Fibroblast of the aortic adventitia (primary cell): ENCODE measurements around the gene LRRC49. TPM values are rescaled to one million over a fixed set of nuclear protein-coding genes. Genes with fewer than 3 reads are reported as not detected.

Experiments
- DNase-seq: peaks from one replicate; pipeline ENCODE4 v3.0.0-alpha.2; 2010; ENCODE audit warnings: low read depth
- H3K4me3 ChIP-seq: 2 replicates; pipeline ENCODE4 v1.5.1; 2011; ENCODE audit warnings: low read depth, mild to moderate bottlenecking, control low read depth, low read length, moderate library complexity
- total RNA-seq: library from RNA; depleted of rRNA; stranded (reverse); fragments of >200 nt; gene quantifications from 2 replicates; pipeline ENCODE4 v1.2.3, GENCODE V29; 2012; ENCODE audit warnings: low replicate concordance
- TF ChIP-seq, protein P1 (sequence below): IDR thresholded peaks from 2 replicates; pipeline ENCODE4 v1.5.1; 2011; ENCODE audit warnings: mild to moderate bottlenecking, low read length, control low read depth, inconsistent platforms; ENCODE audit not compliant: insufficient read depth

Gene LRRC49
- total RNA-seq, 1 donor: 25.2 TPM

DNA sequence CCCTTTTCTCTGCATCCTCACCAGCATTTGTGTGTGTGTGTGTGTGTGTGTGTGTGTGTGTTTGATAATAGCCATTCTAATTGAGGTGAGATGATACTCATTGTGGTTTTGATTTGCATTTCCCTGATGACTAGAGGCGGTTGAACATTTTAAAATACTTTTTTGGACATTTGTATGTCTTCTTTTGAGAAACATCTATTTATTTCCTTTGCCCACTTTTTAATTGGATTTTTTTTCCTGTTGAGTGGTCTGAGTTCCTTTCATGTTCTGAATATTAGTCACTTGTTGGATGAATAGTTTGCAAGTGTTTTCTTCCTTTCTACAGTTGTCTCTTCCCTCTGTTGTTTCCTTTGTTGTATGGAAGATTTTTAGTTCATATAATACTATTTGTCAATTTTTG is 168.4 kb downstream of the LRRC49 start:
- DNase-seq: peak; percentile 28
- TF ChIP-seq, protein P1, sequence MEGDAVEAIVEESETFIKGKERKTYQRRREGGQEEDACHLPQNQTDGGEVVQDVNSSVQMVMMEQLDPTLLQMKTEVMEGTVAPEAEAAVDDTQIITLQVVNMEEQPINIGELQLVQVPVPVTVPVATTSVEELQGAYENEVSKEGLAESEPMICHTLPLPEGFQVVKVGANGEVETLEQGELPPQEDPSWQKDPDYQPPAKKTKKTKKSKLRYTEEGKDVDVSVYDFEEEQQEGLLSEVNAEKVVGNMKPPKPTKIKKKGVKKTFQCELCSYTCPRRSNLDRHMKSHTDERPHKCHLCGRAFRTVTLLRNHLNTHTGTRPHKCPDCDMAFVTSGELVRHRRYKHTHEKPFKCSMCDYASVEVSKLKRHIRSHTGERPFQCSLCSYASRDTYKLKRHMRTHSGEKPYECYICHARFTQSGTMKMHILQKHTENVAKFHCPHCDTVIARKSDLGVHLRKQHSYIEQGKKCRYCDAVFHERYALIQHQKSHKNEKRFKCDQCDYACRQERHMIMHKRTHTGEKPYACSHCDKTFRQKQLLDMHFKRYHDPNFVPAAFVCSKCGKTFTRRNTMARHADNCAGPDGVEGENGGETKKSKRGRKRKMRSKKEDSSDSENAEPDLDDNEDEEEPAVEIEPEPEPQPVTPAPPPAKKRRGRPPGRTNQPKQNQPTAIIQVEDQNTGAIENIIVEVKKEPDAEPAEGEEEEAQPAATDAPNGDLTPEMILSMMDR: no peak
- H3K4me3 ChIP-seq: no peak overlapping the region

DNA sequence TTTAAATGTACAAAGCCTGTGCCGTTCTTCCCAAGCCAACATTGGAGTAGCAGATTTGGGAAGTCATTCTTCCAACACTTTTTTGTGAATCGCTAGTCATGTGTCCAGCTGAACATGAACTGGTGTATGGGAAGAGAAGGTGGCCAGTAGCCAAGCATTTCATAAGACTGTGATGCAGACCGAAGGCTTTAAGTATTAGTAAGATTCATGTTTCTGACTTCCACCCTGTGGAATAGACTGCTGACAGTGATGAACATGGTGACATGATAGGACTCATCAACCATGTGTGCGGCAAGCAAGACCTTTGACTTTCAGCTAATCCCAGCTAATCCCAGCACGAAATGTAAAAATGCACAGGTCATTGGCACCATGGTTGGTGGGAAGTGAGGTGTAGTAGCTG is 174.4 kb downstream of the LRRC49 start:
- TF ChIP-seq, protein P1: no peak
- peak; percentile 96 for DNase-seq
- H3K4me3 ChIP-seq: no peak overlapping the region

DNA sequence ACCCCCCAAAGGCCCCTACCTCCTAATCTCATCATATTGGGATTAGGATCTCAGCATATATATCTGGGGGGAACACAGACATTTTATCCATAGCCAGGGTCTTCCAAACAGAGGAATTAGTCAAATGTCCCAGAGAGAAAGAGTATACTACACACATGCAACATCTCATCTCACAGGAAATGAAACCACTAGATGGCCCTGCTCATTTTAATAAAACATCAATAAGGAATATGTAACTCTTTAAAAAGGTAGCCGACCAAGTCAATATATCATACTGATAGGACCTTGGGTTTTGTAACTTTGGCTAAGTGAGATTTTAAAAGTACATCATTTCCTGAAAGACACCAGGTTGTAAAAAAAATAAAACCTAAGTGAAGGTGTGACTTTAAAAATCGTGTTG is 177.1 kb downstream of the LRRC49 start:
- TF ChIP-seq, protein P1: no peak
- no peak overlapping the region for H3K4me3 ChIP-seq
- DNase-seq: no peak

DNA sequence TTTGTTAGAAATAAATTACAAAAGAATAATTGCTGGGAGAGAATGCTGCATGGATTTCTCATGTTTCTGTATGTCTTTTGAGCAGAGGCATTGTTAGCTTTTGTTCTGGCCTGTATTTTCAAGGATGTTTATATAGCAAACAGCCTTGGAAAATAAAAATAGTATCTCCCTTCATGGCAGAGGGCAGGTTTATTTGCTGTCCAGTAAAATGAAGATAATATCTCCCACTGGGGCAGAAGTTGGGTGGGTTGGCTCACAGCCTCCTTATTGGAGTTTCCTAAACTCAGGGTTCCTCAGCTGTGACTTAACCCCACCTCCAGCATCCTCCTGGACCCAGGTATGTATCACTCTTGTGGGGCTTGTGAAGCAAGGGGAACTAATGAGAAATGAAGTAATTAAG is 178.9 kb downstream of the LRRC49 start:
- TF ChIP-seq, protein P1: no peak
- H3K4me3 ChIP-seq: no peak overlapping the region
- DNase-seq: no peak

DNA sequence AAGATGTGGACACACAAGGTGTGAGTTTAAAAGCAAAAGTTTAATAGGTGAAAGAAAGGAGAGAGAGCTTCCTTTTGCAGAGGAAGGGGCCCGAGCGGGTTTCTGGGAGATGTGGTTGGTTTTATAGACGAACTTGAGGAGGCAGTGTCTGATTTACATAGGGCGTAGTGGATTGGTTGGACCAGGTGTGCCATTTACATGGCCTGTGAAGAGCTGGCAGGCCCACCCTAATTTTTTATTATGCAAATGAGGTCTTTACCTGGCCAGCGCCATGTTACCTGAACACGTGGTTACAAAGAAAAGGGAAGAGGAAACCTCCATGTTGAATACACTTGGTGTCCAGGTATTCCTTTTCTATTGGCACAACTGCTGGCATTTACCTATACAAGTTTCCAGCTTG is 179.8 kb downstream of the LRRC49 start:
- no peak for DNase-seq
- no peak overlapping the region for H3K4me3 ChIP-seq
- TF ChIP-seq, protein P1: no peak

DNA sequence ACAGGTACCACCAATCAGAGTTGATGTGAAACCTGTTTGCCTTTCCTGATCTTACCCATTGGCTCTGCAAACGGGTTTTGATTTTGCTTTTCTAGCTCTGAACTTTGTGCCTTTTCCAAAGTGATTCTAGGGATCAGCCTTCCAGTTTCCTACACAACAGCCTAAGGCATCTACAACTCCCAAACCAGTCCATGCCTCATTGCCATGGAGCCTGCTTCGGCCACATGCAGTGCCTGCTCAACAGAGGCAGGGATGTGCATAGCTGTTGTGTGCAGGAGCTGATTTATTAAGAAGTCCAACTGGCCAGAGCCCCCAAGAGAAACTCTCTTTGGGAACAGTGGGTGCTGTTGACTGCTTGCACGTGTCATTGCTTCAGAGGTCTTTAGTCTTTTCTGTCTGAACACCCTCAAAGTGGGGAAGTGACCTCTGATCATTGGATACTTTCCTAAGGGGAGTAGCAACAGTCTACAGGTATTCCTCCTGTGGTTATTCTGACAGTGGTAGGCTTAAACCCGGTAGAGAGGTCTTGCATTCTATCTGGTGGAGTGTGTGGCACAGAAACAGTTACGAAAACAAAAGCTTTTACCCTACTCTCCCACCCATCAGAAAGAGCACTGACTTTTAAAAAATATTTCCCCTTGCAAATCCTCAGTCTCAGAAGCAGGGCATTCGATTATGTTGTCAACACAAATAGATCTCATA is 186.0 kb downstream of the LRRC49 start:
- TF ChIP-seq, protein P1: no peak
- no peak overlapping the region for H3K4me3 ChIP-seq
- no peak for DNase-seq
